GM20000 (cell line): ENCODE results near the gene HIPK4.

Experiments
- DNase-seq: peaks from one replicate; pipeline ENCODE4 v3.0.0; 2012; ENCODE audit warnings: low spot score
- CTCF ChIP-seq: IDR thresholded peaks from 2 replicates; pipeline ENCODE4 v1.5.1; 2012; ENCODE audit warnings: mild to moderate bottlenecking, control low read depth; ENCODE audit errors: extremely low read depth, missing control alignments

The HIPK4 gene

GRCh38 chr19:40344422-40344821 lies 45.6 kb downstream of the HIPK4 start:
- no peak for DNase-seq
- no peak for TF ChIP-seq CTCF

- DNase-seq = no peak
- no peak for TF ChIP-seq CTCF
These were observed 47.2 kb downstream of the HIPK4 start for GRCh38 chr19:40342644-40343311.

GRCh38 chr19:40341601-40342482 lies 48.1 kb downstream of the HIPK4 start:
- no peak for DNase-seq
- TF ChIP-seq CTCF = no peak

- DNase-seq = no peak
- no peak for TF ChIP-seq CTCF
These were observed 50.8 kb downstream of the HIPK4 start for GRCh38 chr19:40339018-40339728.

GRCh38 chr19:40337594-40337993 lies 52.4 kb downstream of the HIPK4 start:
- no peak for TF ChIP-seq CTCF
- no peak for DNase-seq

- no peak for TF ChIP-seq CTCF
- no peak for DNase-seq
These were observed 52.9 kb downstream of the HIPK4 start for GRCh38 chr19:40337107-40337506.

- no peak for TF ChIP-seq CTCF
- DNase-seq = no peak
These were observed 53.4 kb downstream of the HIPK4 start for GRCh38 chr19:40336601-40336900.
